H1 (cell line): ENCODE results near the gene FCRLA.

Experiments
- CBX8 ChIP-seq: fragments of 300-800, 300-1000 bp; sonication (generic); IDR thresholded peaks from 2 replicates; pipeline ENCODE4 v1.7.1; 2016; ENCODE audit warnings: low read depth, low read length, borderline replicate concordance
- CHD2 ChIP-seq: IDR thresholded peaks from 2 replicates; pipeline ENCODE4 v1.6.1; 2012; ENCODE audit warnings: low read length, improper control_type of control experiment
- EGR1 ChIP-seq: IDR thresholded peaks from 2 replicates; pipeline ENCODE4 v1.6.1; 2011; ENCODE audit warnings: low read depth, low read length, borderline replicate concordance
- JUND ChIP-seq: IDR thresholded peaks from 2 replicates; pipeline ENCODE4 v1.6.1; 2011; ENCODE audit warnings: mild to moderate bottlenecking, improper control_type of control experiment, low read length
- MAFK ChIP-seq: IDR thresholded peaks from 2 replicates; pipeline ENCODE4 v1.6.1; 2012; ENCODE audit warnings: low read depth, mild to moderate bottlenecking, improper control_type of control experiment, low read length
- POLR2A ChIP-seq, 2 experiments: IDR thresholded peaks; 1 replicate in 1 of 2; 2 replicates in 1 of 2; pipeline ENCODE4 v1.6.1; 2011; ENCODE audit warnings: low read depth in 2 of 2, low read length in 2 of 2, mild to moderate bottlenecking in 2 of 2; ENCODE audit errors: control extremely low read depth in 1 of 2
- POLR2AphosphoS5 ChIP-seq: IDR thresholded peaks from 2 replicates; pipeline ENCODE4 v1.6.1; 2011; ENCODE audit warnings: low read depth, low read length
- SRF ChIP-seq: IDR thresholded peaks from 2 replicates; pipeline ENCODE4 v1.6.1; 2011; ENCODE audit warnings: mild to moderate bottlenecking, low read depth, low read length, moderate library complexity
- ZNF274 ChIP-seq: IDR thresholded peaks from 2 replicates; pipeline ENCODE4 v1.7.0; 2012; ENCODE audit warnings: low read length, borderline replicate concordance; ENCODE audit errors: extremely low read depth
- TF ChIP-seq, protein P1 (sequence below): fragments of 300-600 bp; sonication (generic); IDR thresholded peaks from 2 replicates; pipeline ENCODE4 v1.7.1; 2012; ENCODE audit warnings: low read length, moderate library complexity, mild to moderate bottlenecking, inconsistent platforms; ENCODE audit not compliant: insufficient replicate concordance
- TF ChIP-seq, protein P2 (sequence below), 3 experiments: IDR thresholded peaks; 1 replicate in 2 of 3; 2 replicates in 1 of 3; pipeline versions ENCODE4 v1.5.1 to v1.6.1; 2011; ENCODE audit warnings: low read length in 3 of 3, mild to moderate bottlenecking in 3 of 3, inconsistent platforms in 2 of 3, low read depth in 1 of 3, moderate library complexity in 1 of 3; ENCODE audit not compliant: insufficient read depth in 1 of 3; ENCODE audit errors: control extremely low read depth in 1 of 3

DNA sequence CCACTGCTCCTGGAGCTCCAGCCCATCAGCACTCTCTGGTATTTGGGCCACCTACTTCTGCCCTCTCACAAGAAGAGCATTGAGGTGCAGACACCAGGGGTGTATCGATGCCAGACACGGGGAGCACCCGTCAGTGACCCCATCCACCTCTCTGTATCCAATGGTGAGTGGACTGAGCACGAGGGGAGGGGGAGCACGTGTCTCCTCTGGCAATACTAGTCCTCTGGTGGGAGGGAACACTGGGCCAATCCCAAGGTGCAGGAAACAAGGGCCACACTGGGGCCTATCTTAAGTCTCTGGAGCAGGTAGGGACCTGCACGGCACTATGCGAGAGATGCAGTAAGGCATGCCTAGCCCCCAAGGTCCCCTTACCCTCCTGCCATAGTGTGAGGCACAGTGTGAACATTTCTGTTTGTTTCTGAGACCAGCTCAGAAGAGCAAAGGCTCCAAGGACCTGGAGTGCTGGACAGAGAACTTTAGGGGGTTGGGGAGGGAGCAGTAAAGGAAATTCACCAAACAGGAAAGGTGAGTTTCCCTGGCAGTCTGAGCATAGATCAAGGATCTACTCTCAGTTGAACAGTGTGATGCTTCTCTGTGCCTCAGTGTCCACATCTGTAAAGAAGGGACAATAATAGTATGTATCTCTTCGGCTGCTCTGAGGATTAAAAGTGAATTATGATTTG, 16.6 kb downstream of the FCRLA start:
- no peak for TF ChIP-seq CBX8
- TF ChIP-seq, protein P1, sequence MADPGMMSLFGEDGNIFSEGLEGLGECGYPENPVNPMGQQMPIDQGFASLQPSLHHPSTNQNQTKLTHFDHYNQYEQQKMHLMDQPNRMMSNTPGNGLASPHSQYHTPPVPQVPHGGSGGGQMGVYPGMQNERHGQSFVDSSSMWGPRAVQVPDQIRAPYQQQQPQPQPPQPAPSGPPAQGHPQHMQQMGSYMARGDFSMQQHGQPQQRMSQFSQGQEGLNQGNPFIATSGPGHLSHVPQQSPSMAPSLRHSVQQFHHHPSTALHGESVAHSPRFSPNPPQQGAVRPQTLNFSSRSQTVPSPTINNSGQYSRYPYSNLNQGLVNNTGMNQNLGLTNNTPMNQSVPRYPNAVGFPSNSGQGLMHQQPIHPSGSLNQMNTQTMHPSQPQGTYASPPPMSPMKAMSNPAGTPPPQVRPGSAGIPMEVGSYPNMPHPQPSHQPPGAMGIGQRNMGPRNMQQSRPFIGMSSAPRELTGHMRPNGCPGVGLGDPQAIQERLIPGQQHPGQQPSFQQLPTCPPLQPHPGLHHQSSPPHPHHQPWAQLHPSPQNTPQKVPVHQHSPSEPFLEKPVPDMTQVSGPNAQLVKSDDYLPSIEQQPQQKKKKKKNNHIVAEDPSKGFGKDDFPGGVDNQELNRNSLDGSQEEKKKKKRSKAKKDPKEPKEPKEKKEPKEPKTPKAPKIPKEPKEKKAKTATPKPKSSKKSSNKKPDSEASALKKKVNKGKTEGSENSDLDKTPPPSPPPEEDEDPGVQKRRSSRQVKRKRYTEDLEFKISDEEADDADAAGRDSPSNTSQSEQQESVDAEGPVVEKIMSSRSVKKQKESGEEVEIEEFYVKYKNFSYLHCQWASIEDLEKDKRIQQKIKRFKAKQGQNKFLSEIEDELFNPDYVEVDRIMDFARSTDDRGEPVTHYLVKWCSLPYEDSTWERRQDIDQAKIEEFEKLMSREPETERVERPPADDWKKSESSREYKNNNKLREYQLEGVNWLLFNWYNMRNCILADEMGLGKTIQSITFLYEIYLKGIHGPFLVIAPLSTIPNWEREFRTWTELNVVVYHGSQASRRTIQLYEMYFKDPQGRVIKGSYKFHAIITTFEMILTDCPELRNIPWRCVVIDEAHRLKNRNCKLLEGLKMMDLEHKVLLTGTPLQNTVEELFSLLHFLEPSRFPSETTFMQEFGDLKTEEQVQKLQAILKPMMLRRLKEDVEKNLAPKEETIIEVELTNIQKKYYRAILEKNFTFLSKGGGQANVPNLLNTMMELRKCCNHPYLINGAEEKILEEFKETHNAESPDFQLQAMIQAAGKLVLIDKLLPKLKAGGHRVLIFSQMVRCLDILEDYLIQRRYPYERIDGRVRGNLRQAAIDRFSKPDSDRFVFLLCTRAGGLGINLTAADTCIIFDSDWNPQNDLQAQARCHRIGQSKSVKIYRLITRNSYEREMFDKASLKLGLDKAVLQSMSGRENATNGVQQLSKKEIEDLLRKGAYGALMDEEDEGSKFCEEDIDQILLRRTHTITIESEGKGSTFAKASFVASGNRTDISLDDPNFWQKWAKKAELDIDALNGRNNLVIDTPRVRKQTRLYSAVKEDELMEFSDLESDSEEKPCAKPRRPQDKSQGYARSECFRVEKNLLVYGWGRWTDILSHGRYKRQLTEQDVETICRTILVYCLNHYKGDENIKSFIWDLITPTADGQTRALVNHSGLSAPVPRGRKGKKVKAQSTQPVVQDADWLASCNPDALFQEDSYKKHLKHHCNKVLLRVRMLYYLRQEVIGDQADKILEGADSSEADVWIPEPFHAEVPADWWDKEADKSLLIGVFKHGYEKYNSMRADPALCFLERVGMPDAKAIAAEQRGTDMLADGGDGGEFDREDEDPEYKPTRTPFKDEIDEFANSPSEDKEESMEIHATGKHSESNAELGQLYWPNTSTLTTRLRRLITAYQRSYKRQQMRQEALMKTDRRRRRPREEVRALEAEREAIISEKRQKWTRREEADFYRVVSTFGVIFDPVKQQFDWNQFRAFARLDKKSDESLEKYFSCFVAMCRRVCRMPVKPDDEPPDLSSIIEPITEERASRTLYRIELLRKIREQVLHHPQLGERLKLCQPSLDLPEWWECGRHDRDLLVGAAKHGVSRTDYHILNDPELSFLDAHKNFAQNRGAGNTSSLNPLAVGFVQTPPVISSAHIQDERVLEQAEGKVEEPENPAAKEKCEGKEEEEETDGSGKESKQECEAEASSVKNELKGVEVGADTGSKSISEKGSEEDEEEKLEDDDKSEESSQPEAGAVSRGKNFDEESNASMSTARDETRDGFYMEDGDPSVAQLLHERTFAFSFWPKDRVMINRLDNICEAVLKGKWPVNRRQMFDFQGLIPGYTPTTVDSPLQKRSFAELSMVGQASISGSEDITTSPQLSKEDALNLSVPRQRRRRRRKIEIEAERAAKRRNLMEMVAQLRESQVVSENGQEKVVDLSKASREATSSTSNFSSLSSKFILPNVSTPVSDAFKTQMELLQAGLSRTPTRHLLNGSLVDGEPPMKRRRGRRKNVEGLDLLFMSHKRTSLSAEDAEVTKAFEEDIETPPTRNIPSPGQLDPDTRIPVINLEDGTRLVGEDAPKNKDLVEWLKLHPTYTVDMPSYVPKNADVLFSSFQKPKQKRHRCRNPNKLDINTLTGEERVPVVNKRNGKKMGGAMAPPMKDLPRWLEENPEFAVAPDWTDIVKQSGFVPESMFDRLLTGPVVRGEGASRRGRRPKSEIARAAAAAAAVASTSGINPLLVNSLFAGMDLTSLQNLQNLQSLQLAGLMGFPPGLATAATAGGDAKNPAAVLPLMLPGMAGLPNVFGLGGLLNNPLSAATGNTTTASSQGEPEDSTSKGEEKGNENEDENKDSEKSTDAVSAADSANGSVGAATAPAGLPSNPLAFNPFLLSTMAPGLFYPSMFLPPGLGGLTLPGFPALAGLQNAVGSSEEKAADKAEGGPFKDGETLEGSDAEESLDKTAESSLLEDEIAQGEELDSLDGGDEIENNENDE, result no peak
- no peak for TF ChIP-seq EGR1
- no peak for TF ChIP-seq SRF
- TF ChIP-seq POLR2AphosphoS5, result no peak
- TF ChIP-seq, protein P2, sequence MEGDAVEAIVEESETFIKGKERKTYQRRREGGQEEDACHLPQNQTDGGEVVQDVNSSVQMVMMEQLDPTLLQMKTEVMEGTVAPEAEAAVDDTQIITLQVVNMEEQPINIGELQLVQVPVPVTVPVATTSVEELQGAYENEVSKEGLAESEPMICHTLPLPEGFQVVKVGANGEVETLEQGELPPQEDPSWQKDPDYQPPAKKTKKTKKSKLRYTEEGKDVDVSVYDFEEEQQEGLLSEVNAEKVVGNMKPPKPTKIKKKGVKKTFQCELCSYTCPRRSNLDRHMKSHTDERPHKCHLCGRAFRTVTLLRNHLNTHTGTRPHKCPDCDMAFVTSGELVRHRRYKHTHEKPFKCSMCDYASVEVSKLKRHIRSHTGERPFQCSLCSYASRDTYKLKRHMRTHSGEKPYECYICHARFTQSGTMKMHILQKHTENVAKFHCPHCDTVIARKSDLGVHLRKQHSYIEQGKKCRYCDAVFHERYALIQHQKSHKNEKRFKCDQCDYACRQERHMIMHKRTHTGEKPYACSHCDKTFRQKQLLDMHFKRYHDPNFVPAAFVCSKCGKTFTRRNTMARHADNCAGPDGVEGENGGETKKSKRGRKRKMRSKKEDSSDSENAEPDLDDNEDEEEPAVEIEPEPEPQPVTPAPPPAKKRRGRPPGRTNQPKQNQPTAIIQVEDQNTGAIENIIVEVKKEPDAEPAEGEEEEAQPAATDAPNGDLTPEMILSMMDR (IDR thresholded peaks at IDR 0.05; ENCODE audit: control extremely low read depth in 1 of 3, insufficient read depth in 1 of 3, low read depth in 1 of 3, low read length in 3 of 3), result no peak
- TF ChIP-seq POLR2A (IDR thresholded peaks at IDR 0.05; ENCODE audit: control extremely low read depth in 1 of 2, low read depth in 2 of 2, low read length in 2 of 2), result no peak
- TF ChIP-seq JUND, result no peak
- no peak for TF ChIP-seq MAFK
- no peak for TF ChIP-seq ZNF274
- no peak for TF ChIP-seq CHD2
